GM18502 (cell line): ENCODE results near the gene ACOD1.
"Not testable (repeated sequence)": the region's sequence is repeated elsewhere in the genome, so short reads cannot be mapped to it uniquely, and the experiment has no call there.

Source experiments
- ATAC-seq: cut with Tn5 transposase; IDR thresholded peaks from one replicate; pipeline ENCODE4 v1.9.1; 2021; ENCODE audit warnings: mild to moderate bottlenecking; ENCODE audit not compliant: unreplicated experiment, poor library complexity

Gene ACOD1

GRCh38 chr13:76948149-76948548, at the start of gene ACOD1:
TSS of gene ACOD1 (plus strand) at chr13:76948511. CDS start at chr13:76948559, 48 bp downstream.
- no peak for ATAC-seq

DNA sequence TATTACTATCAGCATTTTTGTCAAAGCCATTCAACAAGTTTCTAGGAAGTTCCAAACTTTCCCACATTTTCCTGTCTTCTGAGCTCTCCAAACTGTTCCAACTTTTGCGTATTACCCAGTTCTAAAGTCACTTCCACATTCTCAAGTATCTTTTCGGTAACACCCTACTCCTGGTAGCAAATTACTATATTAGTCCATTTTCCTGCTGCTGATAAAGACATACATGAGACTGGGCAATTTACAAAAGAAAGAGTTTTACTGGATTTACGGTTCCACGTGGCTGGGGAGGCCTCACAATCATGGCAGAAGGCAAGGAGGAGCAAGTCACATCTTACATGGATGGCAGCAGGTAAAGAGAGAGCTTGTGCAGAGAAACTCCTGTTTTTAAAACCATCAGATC, 49.2 kb upstream of the ACOD1 start:
- not testable (repeated sequence) for ATAC-seq

DNA sequence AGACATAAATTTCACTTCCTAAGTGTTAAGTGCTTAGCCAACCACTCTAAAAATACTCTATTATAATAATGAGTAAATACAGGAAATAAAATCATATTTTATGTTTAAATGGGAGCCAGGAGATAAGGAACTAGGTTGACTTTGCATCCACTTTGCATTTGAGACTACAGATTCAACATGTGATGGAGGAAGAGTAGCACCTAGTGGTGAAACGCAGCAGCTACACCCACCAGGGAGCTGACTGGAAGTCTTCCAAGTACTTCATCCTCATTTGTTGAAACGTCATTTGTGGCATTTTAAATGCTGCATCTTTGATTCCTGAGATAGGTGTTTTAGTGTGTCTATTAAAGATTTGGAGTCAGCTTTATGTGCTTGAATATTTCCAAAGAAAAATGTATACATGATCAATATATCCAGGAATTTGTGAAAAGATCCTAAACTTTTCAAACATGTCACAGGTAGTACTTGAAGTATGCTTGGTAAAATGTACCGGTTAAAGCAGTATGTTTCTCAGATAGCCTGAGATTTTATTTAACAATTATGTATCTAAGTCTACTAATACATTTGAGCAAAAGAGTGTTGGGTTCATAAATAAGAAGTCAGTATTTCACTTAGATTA, 44.7 kb upstream of the ACOD1 start:
- ATAC-seq = peak; percentile 98

DNA sequence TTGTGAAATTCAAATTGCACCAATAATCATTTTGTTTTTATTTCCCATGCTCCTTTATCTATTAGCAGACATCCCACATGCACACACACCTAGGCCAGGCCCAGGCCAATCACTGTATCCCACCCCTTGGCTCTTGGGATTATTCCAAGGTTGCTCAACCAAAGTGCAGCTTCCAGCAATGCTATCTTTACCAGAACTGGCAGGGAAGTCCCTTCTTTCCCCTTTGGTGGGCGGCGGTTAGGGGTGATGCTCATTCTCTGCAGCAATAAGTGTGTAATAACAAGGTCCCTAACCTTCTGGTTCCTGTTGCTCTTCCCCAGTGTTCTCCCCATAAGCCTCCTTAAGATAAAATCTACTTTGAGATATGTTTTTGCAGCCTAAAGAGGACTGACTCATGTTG, 43.8 kb upstream of the ACOD1 start:
- ATAC-seq = no peak

GRCh38 chr13:76912476-76912875, 35.8 kb upstream of the ACOD1 start:
- no peak for ATAC-seq

GRCh38 chr13:76913898-76914297, 34.4 kb upstream of the ACOD1 start:
- ATAC-seq = no peak

DNA sequence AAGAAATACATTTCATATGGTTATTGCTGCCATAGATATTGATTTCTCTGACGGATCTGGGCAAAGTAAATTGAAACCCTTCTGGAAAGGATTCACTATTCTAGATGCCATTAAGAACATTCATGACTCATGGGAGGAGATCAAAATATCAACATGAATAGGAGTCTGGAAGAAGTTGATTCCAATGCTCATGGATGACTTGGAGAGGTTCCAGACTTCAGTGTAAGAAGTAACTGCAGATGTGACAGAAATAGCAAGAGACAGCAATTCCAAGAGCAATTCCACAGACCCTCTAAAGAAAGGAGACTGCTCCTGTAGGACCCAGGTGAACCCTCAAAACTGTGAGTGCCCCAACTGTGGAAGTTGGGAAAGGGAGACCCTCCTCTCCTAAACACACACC, 31.2 kb upstream of the ACOD1 start:
- ATAC-seq = no peak

- not testable (repeated sequence) for ATAC-seq
These were observed 30.4 kb upstream of the ACOD1 start for GRCh38 chr13:76917755-76918481.

DNA sequence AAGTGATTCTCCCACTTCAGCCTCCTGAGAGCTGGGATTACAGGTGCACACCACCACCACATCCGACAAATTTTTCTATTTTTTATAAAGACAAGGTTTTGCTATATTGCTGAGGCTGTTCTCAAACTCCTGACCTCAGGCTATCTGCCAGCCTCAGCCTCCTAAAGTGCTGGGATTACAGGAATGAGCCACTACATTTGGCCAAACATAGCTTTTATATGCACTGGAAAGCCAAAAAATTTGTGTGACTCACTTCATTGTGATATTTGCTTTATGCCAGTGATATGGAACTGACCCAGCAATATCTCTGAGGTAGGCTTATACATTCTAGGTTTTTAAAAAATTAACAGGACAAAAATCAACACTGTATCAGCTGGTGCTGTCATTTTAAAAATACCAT, 26.8 kb upstream of the ACOD1 start:
- no peak for ATAC-seq

- no peak for ATAC-seq
These were observed 23.2 kb upstream of the ACOD1 start for GRCh38 chr13:76925115-76925514.

GRCh38 chr13:76927955-76928354, 20.4 kb upstream of the ACOD1 start:
- no peak for ATAC-seq

- no peak for ATAC-seq
These were observed 19.9 kb upstream of the ACOD1 start for GRCh38 chr13:76928456-76928855.

DNA sequence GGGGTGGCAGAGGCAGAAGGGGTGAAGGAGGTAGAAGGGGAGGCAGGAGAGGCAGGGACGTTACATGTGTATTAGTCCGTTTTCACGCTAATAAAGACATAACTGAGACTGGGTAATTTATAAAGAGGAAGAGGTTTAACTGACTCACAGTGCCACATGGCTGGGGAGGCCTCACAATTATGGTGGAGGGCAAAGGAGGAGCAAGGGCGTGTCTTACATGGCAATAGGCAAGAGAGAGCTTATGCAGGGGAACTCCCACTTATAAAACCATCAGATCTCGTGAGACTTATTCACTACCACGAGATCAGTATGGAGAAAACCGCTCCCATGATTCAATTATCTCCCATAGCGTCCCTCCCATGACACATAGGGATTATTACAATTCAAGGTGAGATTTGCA, 19.0 kb upstream of the ACOD1 start:
- ATAC-seq = peak; percentile 66

DNA sequence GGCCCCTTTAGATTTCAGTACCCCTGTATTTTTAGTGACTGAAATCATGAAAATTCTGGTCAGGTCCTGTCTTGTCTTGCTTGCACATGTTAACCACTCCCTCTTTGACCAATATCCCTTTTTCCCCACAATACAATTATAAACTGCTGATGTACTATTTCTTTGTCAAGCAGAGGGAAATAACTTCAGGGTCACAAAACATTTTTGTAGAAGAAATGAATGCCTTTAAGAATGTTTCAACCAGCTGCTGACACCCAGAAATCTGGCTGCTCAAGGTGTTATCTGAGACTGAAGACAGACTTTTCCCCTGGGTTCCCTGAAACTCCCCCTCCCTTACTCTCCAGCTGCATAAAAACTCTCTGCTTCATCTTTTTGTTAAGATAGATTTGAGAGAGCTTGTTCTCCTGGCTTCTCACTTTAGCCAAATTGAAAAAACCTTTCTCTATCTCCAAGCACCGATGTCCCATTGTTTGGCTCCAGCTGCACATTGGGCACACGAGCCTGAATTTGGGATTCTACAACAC, 18.4 kb upstream of the ACOD1 start:
- ATAC-seq = no peak

- no peak for ATAC-seq
These were observed 16.2 kb upstream of the ACOD1 start for GRCh38 chr13:76932076-76932475.

GRCh38 chr13:76934671-76935070, 13.6 kb upstream of the ACOD1 start:
- ATAC-seq = no peak

- ATAC-seq = no peak
These were observed 11.5 kb upstream of the ACOD1 start for GRCh38 chr13:76936763-76937162.

DNA sequence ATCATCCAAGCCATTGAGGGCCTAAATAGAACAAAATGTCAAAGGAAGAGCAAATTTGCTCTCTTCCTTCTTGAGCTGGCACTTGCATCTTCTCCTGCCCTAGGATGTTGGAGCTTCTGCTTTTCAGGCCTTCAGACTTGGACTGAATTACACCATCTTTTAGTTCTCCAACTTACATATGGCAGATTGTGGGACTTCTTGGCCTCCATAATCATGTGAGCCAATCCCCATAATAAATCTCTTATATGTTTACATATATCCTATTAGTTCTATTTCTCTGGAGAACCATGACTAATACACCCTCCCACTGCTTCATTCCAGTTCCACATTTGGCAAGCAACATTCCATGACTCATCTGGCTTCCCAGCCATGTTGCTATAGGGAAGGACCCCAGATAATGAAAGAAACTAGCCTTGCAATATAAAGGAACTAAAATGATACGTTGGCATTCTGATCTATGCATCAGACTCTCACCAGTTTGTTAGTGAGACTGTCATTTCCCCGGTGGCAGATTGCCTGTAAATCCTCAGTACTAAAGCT, 11.0 kb upstream of the ACOD1 start:
- ATAC-seq = no peak

GRCh38 chr13:76939215-76939614, 9.1 kb upstream of the ACOD1 start:
- ATAC-seq = no peak

- ATAC-seq = no peak
These were observed 5.9 kb upstream of the ACOD1 start for GRCh38 chr13:76942363-76942762.

GRCh38 chr13:76943646-76944045, 4.7 kb upstream of the ACOD1 start:
- ATAC-seq = no peak

GRCh38 chr13:76944456-76944855, 3.9 kb upstream of the ACOD1 start:
- ATAC-seq = no peak
